ENCODE measurements around the gene FGF9. TPM values are rescaled to one million over a fixed set of nuclear protein-coding genes. Genes with fewer than 3 reads are reported as not detected.

The FGF9 gene
- total RNA-seq, 4 donors from 2014 or later, result 0.76 TPM; not detected in 3

- no peak overlapping the region for H3K27ac ChIP-seq
- H3K9me3 ChIP-seq, result no peaks in the 10 kb centered on the region
- WGBS, 2 donors, result 35 to 39% methylated on average over 12 to 13 of the region's 14 CpGs
- intact Hi-C loops (cut with DNase I), result no loop called here
- peaks cover 0 to 5% (median 0%) of the 10 kb centered on the region in 4 donors for H3K27me3 ChIP-seq
- H3K36me3 ChIP-seq, result no peaks in the 10 kb centered on the region
- peaks cover 0 to 9% (median 0%) of the 10 kb centered on the region in 3 donors for H3K4me1 ChIP-seq
- no peak for DNase-seq
- TF ChIP-seq CTCF (IDR thresholded peaks at IDR 0.05) (no peak), POLR2A (IDR thresholded peaks at IDR 0.05) (no peak)
- H3K4me3 ChIP-seq, result no peak overlapping the region
Observed at GRCh38 chr13:21735701-21736401, 65.0 kb downstream of the FGF9 start.

- WGBS, 2 donors, result 76 to 78% methylated on average over 1 to 4 of the region's 5 CpGs
- no peak for DNase-seq
- no peak for TF ChIP-seq CTCF (IDR thresholded peaks at IDR 0.05)
- no peak for TF ChIP-seq POLR2A (IDR thresholded peaks at IDR 0.05)
Observed at GRCh38 chr13:21736926-21737325, 66.1 kb downstream of the FGF9 start.

GRCh38 chr13:21738630-21739029, 67.8 kb downstream of the FGF9 start:
- Histone ChIP-seq H3K36me3 (no peaks in the 10 kb centered on the region), H3K27ac (no peak overlapping the region), H3K4me1 (peaks cover 0 to 9% (median 0%) of the 10 kb centered on the region in 3 donors), H3K27me3 (peaks cover 0 to 5% (median 0%) of the 10 kb centered on the region in 4 donors), H3K9me3 (no peaks in the 10 kb centered on the region), H3K4me3 (no peak overlapping the region)
- 78 to 81% methylated on average over 4 of the region's 5 CpGs for WGBS, 2 donors
- intact Hi-C loops (cut with DNase I), result no loop called here
- TF ChIP-seq POLR2A (IDR thresholded peaks at IDR 0.05), result no peak
- TF ChIP-seq CTCF (IDR thresholded peaks at IDR 0.05), result no peak
- no peak for DNase-seq

More at GRCh38 chr13:21736926-21737325, 66.1 kb downstream of the FGF9 start:
- Histone ChIP-seq H3K4me3 (no peak overlapping the region), H3K36me3 (no peaks in the 10 kb centered on the region), H3K4me1 (peaks cover 0 to 9% (median 0%) of the 10 kb centered on the region in 3 donors), H3K27ac (no peak overlapping the region), H3K27me3 (peaks cover 0 to 5% (median 0%) of the 10 kb centered on the region in 4 donors), H3K9me3 (no peaks in the 10 kb centered on the region)
- intact Hi-C loops (cut with DNase I), result no loop called here

GRCh38 chr13:21739771-21740170, 68.9 kb downstream of the FGF9 start:
- Histone ChIP-seq H3K9me3 (no peaks in the 10 kb centered on the region), H3K27ac (no peak overlapping the region), H3K4me3 (no peak overlapping the region), H3K36me3 (no peaks in the 10 kb centered on the region), H3K27me3 (peaks cover 0 to 5% (median 0%) of the 10 kb centered on the region in 4 donors), H3K4me1 (peaks cover 0 to 9% (median 0%) of the 10 kb centered on the region in 3 donors)
- TF ChIP-seq CTCF (IDR thresholded peaks at IDR 0.05) (no peak), POLR2A (IDR thresholded peaks at IDR 0.05) (no peak)
- intact Hi-C loops (cut with DNase I), result no loop called here
- DNase-seq, result no peak
- WGBS, 2 donors, result 58 to 70% methylated on average over 8 of the region's 8 CpGs

GRCh38 chr13:21741396-21741979, 70.6 kb downstream of the FGF9 start:
- intact Hi-C loops (cut with DNase I), result no loop called here
- 81 to 88% methylated on average over 3 to 4 of the region's 4 CpGs for WGBS, 2 donors
- DNase-seq, result no peak
- Histone ChIP-seq H3K9me3 (no peaks in the 10 kb centered on the region), H3K36me3 (no peaks in the 10 kb centered on the region), H3K4me3 (no peak overlapping the region), H3K27ac (no peak overlapping the region), H3K4me1 (peaks cover 0 to under 1% (median 0%) of the 10 kb centered on the region in 3 donors), H3K27me3 (peaks cover 0 to 5% (median 0%) of the 10 kb centered on the region in 4 donors)
- no peak for TF ChIP-seq CTCF (IDR thresholded peaks at IDR 0.05)
- no peak for TF ChIP-seq POLR2A (IDR thresholded peaks at IDR 0.05)
